Panc1 (cell line): ENCODE measurements around the gene ACTR3. TPM values are rescaled to one million over a fixed set of nuclear protein-coding genes. Genes with fewer than 3 reads are reported as not detected.

ENCODE experiments used
- ATAC-seq: fragments of 200-7000 bp; cut with Tn5 transposase; 2 replicates; pipeline ENCODE4 v1.9.1; 2020; ENCODE audit warnings: mild to moderate bottlenecking, moderate library complexity
- BruUV-seq: library from RNA; stranded (reverse); fragments of 400-500 nt; replicated peaks from 2 replicates; lab custom pipeline; 2021; lab: Mats Ljungman, UMichigan
- CTCF ChIA-PET: fragments of 300-600 bp; sonication (Branson Sonifier 250); formaldehyde crosslinking; loops from one replicate; lab custom pipeline; 2022; ENCODE audit warnings: antibody characterized with exemption; lab: Charles Lee
- POLR2A ChIA-PET: fragments of 300-600 bp; sonication (Branson Sonifier 250); formaldehyde crosslinking; loops from one replicate; lab custom pipeline; 2022; ENCODE audit warnings: antibody characterized with exemption; lab: Charles Lee
- DNase-seq: peaks from one replicate; pipeline ENCODE4 v3.0.0-alpha.2; 2010; ENCODE audit warnings: low read depth, low spot score
- H3K27ac ChIP-seq: 2 replicates; pipeline ENCODE4 v1.5.1; 2011; ENCODE audit warnings: mild to moderate bottlenecking, low read length, inconsistent platforms
- H3K27me3 ChIP-seq: fragments of 200-500 bp; sonication (Bioruptor generic); 2 replicates; pipeline ENCODE4 v1.6.0; 2014; ENCODE audit warnings: low read length, inconsistent platforms; ENCODE audit not compliant: control insufficient read depth, insufficient read depth
- H3K36me3 ChIP-seq: fragments of 200-500 bp; sonication (Bioruptor generic); 2 replicates; pipeline ENCODE4 v1.5.1; 2014; ENCODE audit warnings: inconsistent platforms, mild to moderate bottlenecking, low read length, moderate library complexity; ENCODE audit not compliant: control insufficient read depth, insufficient read depth
- H3K4me1 ChIP-seq: 2 replicates; pipeline ENCODE4 v1.5.1; 2011; ENCODE audit warnings: inconsistent platforms, mild to moderate bottlenecking, low read length, moderate library complexity; ENCODE audit not compliant: control insufficient read depth, insufficient read depth
- H3K4me3 ChIP-seq, 2 experiments: 2 replicates each; pipeline ENCODE4 v1.5.1; 2011 to 2012; ENCODE audit warnings: low read depth in 2 of 2, low read length in 2 of 2, mild to moderate bottlenecking in 2 of 2, inconsistent platforms in 1 of 2, moderate library complexity in 1 of 2
- H3K9me3 ChIP-seq: fragments of 200-500 bp; sonication (Bioruptor generic); 2 replicates; pipeline ENCODE4 v1.5.1; 2014; ENCODE audit warnings: low read depth, mild to moderate bottlenecking, inconsistent platforms, low read length, moderate library complexity; ENCODE audit not compliant: control insufficient read depth, insufficient read depth
- POLR2AphosphoS5 ChIP-seq: IDR thresholded peaks from 2 replicates; pipeline ENCODE4 v1.6.1; 2012; ENCODE audit warnings: mild to moderate bottlenecking, low read depth, low read length, moderate library complexity
- SIN3A ChIP-seq: IDR thresholded peaks from 2 replicates; pipeline ENCODE4 v1.6.1; 2012; ENCODE audit warnings: low read depth, mild to moderate bottlenecking, low read length, moderate library complexity, borderline replicate concordance; ENCODE audit not compliant: insufficient read depth
- TCF7L2 ChIP-seq: IDR thresholded peaks from 2 replicates; pipeline ENCODE4 v1.6.1; 2011; ENCODE audit warnings: mild to moderate bottlenecking, low read depth, low read length, inconsistent platforms
- in situ Hi-C: cut with HindIII; loops from 2 replicates; pipeline ENCODE4 v1.10.0; 2016; ENCODE audit warnings: low sequenced_read_pairs, low pct_unique_long_range_greater_than_20kb
- intact Hi-C: fragments of 100-400 bp; cut with micrococcal nuclease; formaldehyde crosslinking; loops from one replicate; pipeline ENCODE4 v1.10.0; 2022; ENCODE audit not compliant: unreplicated experiment
- total RNA-seq: library from RNA; stranded (reverse); gene quantifications from one replicate; pipeline ENCODE4 v1.2.1, GENCODE V29; 2021; ENCODE audit not compliant: unreplicated experiment
- TF ChIP-seq, protein P1 (sequence below), 2 experiments: IDR thresholded peaks; 2 replicates each; pipeline ENCODE4 v1.6.1; 2011 to 2012; ENCODE audit warnings: low read depth in 2 of 2, control low read depth in 1 of 2, low read length in 1 of 2, mild to moderate bottlenecking in 1 of 2, moderate library complexity in 1 of 2; ENCODE audit not compliant: insufficient read depth in 1 of 2
- TF ChIP-seq, protein P2 (sequence below): fragments of 450-650 bp; IDR thresholded peaks from 2 replicates; pipeline ENCODE4 v1.5.1; 2017; ENCODE audit warnings: mild to moderate bottlenecking

ACTR3 gene
- total RNA-seq, 1 experiment from 2014 or later: 347 TPM

DNA sequence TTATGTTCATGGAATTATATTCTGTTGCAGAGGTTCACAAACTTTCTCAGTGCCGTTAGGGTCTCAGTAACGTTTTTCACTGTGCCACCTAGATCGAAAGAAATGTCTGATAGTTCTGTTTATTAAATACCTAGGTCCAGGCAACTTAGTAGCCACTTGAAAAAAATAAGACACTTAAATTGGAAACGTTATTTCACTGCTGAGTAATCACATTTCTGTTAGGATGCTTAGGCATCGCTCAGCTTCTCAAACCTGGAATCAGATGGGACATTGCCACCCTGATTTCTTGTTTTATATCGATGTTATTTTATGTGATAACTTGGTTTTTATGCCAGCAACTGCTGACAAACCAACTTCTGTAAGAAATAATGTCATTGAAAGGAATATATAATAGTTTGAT, 36.0 kb downstream of the ACTR3 start:
- POLR2A ChIA-PET: no interaction called here
- intact Hi-C loops (no loop called here), in situ Hi-C loops (no loop called here)
- H3K4me1 ChIP-seq: no peaks in the 10 kb centered on the region
- CTCF ChIA-PET: no interaction called here
- BruUV-seq: no TSS peak
- H3K27ac ChIP-seq: no peak overlapping the region
- ATAC-seq: no peak
- H3K4me3 ChIP-seq: no peak overlapping the region
- H3K27me3 ChIP-seq: no peaks in the 10 kb centered on the region
- no peak for DNase-seq
- TF ChIP-seq, protein P1, sequence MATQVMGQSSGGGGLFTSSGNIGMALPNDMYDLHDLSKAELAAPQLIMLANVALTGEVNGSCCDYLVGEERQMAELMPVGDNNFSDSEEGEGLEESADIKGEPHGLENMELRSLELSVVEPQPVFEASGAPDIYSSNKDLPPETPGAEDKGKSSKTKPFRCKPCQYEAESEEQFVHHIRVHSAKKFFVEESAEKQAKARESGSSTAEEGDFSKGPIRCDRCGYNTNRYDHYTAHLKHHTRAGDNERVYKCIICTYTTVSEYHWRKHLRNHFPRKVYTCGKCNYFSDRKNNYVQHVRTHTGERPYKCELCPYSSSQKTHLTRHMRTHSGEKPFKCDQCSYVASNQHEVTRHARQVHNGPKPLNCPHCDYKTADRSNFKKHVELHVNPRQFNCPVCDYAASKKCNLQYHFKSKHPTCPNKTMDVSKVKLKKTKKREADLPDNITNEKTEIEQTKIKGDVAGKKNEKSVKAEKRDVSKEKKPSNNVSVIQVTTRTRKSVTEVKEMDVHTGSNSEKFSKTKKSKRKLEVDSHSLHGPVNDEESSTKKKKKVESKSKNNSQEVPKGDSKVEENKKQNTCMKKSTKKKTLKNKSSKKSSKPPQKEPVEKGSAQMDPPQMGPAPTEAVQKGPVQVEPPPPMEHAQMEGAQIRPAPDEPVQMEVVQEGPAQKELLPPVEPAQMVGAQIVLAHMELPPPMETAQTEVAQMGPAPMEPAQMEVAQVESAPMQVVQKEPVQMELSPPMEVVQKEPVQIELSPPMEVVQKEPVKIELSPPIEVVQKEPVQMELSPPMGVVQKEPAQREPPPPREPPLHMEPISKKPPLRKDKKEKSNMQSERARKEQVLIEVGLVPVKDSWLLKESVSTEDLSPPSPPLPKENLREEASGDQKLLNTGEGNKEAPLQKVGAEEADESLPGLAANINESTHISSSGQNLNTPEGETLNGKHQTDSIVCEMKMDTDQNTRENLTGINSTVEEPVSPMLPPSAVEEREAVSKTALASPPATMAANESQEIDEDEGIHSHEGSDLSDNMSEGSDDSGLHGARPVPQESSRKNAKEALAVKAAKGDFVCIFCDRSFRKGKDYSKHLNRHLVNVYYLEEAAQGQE (IDR thresholded peaks at IDR 0.05; ENCODE audit: insufficient read depth in 1 of 2, low read depth in 2 of 2, low read length in 1 of 2): no peak
- TF ChIP-seq TCF7L2 (no peak), SIN3A (no peak), POLR2AphosphoS5 (no peak)
- TF ChIP-seq, protein P2, sequence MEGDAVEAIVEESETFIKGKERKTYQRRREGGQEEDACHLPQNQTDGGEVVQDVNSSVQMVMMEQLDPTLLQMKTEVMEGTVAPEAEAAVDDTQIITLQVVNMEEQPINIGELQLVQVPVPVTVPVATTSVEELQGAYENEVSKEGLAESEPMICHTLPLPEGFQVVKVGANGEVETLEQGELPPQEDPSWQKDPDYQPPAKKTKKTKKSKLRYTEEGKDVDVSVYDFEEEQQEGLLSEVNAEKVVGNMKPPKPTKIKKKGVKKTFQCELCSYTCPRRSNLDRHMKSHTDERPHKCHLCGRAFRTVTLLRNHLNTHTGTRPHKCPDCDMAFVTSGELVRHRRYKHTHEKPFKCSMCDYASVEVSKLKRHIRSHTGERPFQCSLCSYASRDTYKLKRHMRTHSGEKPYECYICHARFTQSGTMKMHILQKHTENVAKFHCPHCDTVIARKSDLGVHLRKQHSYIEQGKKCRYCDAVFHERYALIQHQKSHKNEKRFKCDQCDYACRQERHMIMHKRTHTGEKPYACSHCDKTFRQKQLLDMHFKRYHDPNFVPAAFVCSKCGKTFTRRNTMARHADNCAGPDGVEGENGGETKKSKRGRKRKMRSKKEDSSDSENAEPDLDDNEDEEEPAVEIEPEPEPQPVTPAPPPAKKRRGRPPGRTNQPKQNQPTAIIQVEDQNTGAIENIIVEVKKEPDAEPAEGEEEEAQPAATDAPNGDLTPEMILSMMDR: no peak
- no peaks in the 10 kb centered on the region for H3K9me3 ChIP-seq
- H3K36me3 ChIP-seq: peaks cover 22% of the 10 kb centered on the region

DNA sequence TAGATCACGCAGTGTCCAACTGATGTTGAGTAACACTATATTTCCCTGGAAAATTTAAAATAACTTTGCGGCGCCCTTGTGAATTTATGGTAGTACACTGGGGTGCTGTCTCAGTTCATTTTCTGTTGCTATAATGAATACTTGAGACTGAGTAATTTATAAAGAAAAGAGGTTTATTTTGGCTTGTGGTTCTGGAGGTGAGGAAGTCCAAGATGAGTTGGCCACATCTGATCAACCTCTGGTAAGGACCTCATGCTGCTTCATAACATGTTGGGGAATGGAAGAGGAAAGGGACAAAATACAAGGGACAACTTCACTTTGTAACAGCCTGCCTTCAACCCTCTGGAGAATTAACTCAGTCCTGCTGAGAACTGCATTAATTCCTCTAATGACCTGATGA, 36.4 kb downstream of the ACTR3 start:
- Histone ChIP-seq H3K4me3 (no peak overlapping the region), H3K27ac (no peak overlapping the region), H3K9me3 (no peaks in the 10 kb centered on the region), H3K27me3 (no peaks in the 10 kb centered on the region), H3K4me1 (no peaks in the 10 kb centered on the region), H3K36me3 (peaks cover 26% of the 10 kb centered on the region)
- intact Hi-C loops (no loop called here), in situ Hi-C loops (no loop called here)
- DNase-seq: no peak
- ChIA-PET POLR2A (no interaction called here), CTCF (no interaction called here)
- no peak for TF ChIP-seq POLR2AphosphoS5
- no peak for ATAC-seq
- BruUV-seq: no TSS peak

DNA sequence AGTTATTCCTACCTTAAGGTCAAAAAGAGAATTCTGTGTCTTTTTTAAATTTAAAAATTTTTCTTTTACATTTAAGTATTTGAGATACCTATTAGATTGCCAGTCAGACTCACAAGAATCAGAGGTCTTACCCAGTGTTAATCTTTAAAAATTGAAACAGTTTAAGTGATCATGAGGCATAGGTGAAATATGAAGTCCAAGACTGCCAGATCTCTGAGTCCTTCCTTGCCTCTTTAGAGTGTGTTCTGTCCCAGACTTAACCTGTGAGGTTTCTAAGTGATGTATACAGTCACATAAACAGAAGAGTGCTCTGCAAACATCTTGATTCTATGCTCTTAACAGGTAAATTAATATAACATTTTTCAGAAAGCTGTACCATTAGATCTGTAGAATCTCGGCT, 40.6 kb downstream of the ACTR3 start:
- in situ Hi-C loops (no loop called here), intact Hi-C loops (no loop called here)
- BruUV-seq: no TSS peak
- ChIA-PET CTCF (no interaction called here), POLR2A (no interaction called here)
- H3K36me3 ChIP-seq: peaks cover 48% of the 10 kb centered on the region
- TF ChIP-seq POLR2AphosphoS5 (no peak), TCF7L2 (no peak), SIN3A (no peak)
- TF ChIP-seq, protein P2: no peak
- H3K27ac ChIP-seq: no peak overlapping the region
- no peak overlapping the region for H3K4me3 ChIP-seq
- H3K4me1 ChIP-seq: no peaks in the 10 kb centered on the region
- ATAC-seq: no peak
- no peak for DNase-seq
- no peaks in the 10 kb centered on the region for H3K27me3 ChIP-seq
- H3K9me3 ChIP-seq: no peaks in the 10 kb centered on the region
